ENCODE results near the gene EEF2K.
A peak's percentile ranks its signal among the peaks of the same experiment; 100 is the strongest.

Gene EEF2K

DNA sequence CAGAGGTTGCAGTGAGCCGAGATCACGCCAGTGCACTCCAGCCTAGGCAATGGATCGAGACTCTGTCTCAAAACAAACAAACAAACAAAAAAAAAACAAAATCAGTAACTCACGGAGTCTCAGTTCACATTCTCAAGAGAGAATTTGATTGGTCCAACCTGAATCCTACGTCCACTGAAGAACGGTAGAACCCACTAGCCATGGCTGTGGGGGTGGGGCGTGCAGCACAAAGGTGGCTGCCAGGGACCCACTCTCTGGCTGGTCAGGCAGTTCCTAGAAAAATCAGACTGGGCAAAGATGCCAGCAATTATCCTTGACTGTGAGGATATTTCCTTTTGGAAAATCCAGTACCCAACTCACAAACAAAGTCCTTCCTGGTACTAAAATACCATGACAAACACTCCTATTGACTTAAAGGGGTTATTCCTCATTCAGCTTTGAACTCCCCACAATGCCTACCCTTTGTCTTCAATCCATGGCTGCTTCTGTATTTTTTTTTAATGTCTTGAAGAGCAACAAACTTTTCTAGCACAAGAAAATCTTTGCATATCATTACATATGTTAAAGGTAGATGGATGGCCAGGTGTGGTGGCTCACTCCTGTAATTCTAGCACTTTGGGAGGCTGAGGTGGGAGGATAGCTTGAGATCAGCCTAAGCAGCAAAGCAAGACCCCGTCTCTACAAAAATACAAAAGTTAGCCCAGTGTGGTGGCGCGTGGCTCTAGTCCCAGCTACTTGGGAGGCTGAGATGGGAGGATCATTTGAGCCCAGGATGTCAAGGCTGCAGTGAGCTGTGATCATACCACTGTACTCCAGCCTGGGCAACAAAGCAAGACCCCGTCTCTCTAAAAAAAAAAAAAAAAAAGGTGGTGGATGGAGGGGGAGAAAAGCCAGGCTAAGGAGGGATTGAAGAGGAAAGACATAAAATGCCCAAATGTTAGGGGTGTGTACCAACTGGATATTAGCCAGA is 87.3 kb downstream of the EEF2K start:
- no peak for TF ChIP-seq CTCF (conservative IDR thresholded peaks at IDR 0.05; ENCODE audit: low read length)
- DNase-seq (ENCODE audit: low read depth): no peak
- no peak overlapping the region for H3K4me3 ChIP-seq (ENCODE audit: low read length)

DNA sequence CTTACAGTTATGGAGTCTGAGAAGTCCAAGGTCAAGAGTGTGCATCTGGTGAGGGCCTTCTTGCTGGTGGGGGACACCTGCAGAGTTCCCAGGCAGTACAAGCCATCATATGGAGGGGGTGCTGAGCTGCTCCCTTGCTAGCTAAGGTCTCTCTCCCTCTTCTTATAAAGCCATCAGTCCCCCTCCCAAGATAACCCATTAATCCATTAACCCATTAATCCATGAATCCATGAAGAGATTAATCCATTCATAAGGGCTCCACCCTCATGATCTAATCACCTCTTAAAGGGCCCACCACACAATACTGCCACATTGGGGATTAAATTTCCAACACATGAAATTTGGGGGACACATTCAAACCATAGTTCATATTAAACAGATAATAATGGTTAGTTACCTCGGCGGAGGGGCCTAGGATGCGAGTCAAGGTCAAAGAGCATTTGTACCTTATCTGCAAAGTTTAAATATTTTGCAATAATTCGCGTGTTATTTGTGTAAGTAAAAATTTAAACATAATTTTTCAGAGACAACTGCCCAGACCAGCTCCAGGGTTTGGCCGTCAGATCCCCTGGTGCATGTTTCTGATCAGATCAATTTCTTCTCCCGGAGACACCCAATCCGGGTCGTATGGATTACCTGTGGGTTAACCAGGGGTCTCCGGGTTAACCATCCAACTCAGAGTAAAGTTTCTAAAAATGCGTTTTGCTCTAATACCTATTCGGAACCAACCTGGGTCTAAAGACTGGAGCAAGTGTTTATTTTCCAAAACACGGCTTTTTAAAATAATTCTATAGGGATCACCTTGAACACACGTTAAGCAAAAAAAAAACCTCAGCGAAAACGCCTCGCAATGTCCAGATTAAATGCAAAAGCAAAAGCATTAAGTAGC is 90.4 kb downstream of the EEF2K start:
- no peak for TF ChIP-seq CTCF (conservative IDR thresholded peaks at IDR 0.05; ENCODE audit: low read length)
- no peak for DNase-seq (ENCODE audit: low read depth)
- H3K4me3 ChIP-seq (ENCODE audit: low read length): peak overlapping the region; percentile 79

- DNase-seq (ENCODE audit: low read depth): peak; percentile 96
- TF ChIP-seq CTCF (conservative IDR thresholded peaks at IDR 0.05; ENCODE audit: low read length): peak; percentile 73
- H3K4me3 ChIP-seq (ENCODE audit: low read length): peak within 1 kb of the TSS; percentile 79
Measured at GRCh38 chr16:22297114-22297870, 91.2 kb downstream of the EEF2K start, which contains the start of gene POLR3E. Gene POLR3E, plus strand, starts transcription at chr16:22297409. Its CDS starts 5,560 bp downstream, at chr16:22302969.

- no peak for TF ChIP-seq CTCF (conservative IDR thresholded peaks at IDR 0.05; ENCODE audit: low read length)
- DNase-seq (ENCODE audit: low read depth): peak; percentile 98
- peak overlapping the region; percentile 65 for H3K4me3 ChIP-seq (ENCODE audit: low read length)
Measured at GRCh38 chr16:22297871-22298733, 92.0 kb downstream of the EEF2K start.

- DNase-seq (ENCODE audit: low read depth): no peak
- H3K4me3 ChIP-seq (ENCODE audit: low read length): no peak overlapping the region
- no peak for TF ChIP-seq CTCF (conservative IDR thresholded peaks at IDR 0.05; ENCODE audit: low read length)
Measured at GRCh38 chr16:22299036-22299435, 93.0 kb downstream of the EEF2K start.

Data from AG10803 (cell line).